ENCODE results near the gene SLC6A19.
A peak's percentile ranks its signal among the peaks of the same experiment; 100 is the strongest.

The SLC6A19 gene

DNA sequence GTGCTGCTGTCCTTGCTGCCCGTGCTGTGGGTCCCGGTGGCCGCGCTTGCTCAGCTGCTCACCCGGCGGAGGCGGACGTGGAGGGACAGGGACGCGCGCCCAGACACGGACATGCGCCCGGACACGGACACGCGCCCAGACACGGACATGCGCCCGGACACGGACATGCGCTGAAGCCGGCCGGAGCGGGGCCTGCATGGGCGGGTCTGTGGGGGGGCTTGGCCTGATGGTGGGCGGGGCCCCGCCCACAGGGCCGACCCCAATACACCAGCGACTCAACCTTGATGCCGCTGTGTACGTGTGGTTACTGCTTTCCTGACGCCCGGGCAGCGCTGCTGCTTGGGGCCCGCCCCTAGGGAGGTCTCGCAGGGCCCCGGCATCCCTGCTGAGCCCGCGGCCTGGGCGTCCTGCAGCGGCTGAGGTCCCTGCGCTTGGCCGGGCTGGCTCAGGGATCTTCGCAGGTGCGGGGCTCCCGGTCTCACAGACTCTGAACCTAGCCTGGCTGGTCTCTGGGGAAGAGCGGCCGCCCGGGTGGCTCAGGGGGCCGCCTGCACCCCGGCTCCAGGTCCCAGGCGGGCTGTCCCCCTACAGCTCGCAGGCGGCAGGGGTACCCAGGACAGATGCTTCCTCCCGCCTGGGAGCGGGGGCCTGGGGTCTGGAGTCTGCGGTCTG, 44.6 kb downstream of the SLC6A19 start:
- DNase-seq (ENCODE audit: low spot score) = no peak

GRCh38 chr5:1246711-1247431, 45.5 kb downstream of the SLC6A19 start:
- peak; percentile 34 for DNase-seq (ENCODE audit: low spot score)

GRCh38 chr5:1247811-1248210, 46.4 kb downstream of the SLC6A19 start:
- no peak for DNase-seq (ENCODE audit: low spot score)

DNA sequence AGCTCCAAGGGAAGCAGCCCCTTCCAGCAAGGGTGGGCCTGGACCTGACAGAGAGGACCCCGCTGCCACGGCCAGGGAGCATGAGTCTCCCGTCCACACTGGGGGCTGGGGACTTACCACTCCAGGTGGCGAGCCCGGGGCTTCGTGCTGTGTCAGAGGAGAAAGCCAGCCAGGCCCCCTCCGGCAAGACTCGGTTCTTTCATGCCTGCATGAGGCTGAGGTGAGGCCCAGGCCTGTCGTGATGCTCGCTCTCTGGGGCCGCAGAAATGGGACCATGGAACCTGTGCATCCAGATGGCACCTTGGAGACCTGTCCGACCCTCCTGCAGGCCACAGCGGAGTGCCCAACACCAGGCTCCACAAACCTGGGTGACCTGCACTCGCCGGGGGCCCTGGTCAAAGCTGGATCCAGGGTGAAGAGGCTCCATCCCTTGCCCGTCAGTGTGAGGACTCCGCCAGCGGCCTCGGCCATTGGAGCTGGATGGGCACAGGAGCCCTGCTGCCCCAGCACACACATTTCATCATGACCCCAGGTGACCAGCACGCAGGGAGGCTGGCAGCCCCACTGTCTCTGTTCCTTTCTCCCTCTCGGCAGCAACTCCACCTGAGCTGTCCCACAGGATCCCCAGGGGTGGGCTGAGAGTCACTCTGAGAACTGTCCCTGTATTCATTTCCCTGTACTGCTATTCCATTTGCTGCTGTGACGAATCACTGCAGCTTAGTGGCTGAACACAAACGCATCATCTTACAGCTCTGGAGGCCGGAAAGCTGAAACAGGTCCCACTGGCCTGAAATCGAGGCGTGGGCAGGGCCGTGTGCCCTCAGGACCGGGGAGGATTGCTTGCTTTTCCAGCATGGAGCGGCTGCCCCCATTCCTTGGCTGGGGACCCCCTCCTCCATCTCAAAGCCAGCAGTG, 48.2 kb downstream of the SLC6A19 start:
- DNase-seq (ENCODE audit: low spot score) = no peak

DNA sequence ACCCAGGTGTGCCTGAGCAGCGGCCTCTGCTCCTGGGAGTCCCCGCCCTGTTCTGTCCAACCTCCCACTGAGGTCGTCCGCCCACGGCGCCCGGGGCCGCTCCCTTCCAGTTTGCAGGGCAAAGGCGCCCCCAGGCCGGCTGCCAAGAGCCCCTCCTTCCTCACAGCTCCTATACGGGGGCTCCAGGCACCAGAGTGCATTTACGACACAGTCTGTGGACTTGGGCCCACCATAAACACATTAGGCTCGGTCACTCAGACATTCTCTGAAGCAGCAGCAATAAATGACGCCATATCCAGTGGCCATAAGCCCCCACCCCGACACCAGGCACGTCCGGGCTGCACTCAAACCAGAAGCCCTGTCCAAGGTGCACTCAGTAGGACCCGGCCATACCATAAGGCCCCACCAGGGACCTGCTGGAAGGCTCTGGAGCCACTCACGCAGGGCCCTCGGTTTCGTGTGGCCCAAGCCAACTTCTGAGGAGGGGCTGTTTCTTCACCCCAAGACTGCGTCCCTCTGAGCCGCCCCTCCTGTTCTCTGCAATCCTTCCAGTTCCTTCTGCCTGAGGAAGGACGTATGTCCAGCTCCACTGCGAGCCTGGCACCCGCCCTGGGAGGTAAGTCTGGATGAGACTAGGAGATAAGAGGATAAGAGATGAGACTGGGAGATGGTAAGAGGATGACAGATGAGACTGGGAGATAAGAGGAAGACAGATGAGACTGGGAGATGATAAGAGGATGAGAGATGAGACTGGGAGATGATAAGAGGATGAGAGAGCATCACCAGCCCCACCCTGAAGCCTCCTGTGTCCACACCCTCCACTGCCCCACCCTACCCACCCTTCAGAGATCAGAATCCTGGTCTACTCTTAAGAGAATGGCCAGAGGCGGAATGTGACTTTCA, 50.5 kb downstream of the SLC6A19 start:
- DNase-seq (ENCODE audit: low spot score) = no peak

- no peak for DNase-seq (ENCODE audit: low spot score)
Observed at GRCh38 chr5:1252681-1253080, 51.3 kb downstream of the SLC6A19 start.

GRCh38 chr5:1253456-1254105, 52.2 kb downstream of the SLC6A19 start:
- no peak for DNase-seq (ENCODE audit: low spot score)

- no peak for DNase-seq (ENCODE audit: low spot score)
Observed at GRCh38 chr5:1254196-1254595, 52.8 kb downstream of the SLC6A19 start.

DNA sequence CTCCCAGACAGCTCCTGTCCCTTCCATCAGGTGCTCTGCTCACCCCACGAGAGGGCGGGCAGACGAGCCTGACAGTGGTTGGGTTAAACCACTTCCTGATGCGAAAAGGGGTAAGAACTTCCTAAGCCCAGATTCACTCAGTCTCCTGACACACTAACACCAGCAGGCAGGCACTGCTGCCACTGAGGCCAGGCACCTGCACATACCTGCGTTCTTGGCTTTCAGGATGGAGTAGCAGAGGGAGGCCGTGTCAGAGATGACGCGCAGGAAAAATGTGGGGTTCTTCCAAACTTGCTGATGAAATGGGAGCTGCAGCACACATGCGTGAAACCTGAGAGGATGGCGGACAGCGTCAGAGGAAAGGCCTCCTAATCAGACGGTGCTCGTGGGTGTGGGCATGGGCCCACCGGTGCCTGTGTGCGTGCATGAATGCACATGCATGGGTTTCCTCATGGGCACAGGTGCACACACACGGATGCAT, 53.7 kb downstream of the SLC6A19 start:
- DNase-seq (ENCODE audit: low spot score) = no peak

DNA sequence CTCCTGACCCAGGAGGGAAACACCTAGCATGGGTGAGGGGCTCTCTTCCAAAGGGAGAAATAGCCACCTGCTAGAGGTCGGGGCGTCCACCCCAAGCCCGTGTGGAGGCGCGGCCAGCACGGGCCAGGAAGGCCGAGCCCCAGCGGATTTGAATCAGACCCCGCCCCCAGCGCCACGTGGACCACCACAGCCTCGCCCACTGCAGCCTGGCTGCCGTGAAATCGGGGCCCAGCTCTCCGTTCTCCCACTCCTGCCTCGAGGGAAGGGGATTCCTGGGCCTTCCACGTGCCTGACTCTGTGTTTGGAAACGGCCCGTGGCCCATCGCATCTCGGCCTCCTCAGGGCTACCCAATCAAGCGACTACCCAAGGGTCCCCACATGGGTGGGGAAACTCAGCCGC, 55.4 kb downstream of the SLC6A19 start:
- DNase-seq (ENCODE audit: low spot score) = no peak

- DNase-seq (ENCODE audit: low spot score) = no peak
Observed at GRCh38 chr5:1257363-1257762, 56.0 kb downstream of the SLC6A19 start.

GRCh38 chr5:1257841-1258240, 56.4 kb downstream of the SLC6A19 start:
- DNase-seq (ENCODE audit: low spot score) = no peak

DNA sequence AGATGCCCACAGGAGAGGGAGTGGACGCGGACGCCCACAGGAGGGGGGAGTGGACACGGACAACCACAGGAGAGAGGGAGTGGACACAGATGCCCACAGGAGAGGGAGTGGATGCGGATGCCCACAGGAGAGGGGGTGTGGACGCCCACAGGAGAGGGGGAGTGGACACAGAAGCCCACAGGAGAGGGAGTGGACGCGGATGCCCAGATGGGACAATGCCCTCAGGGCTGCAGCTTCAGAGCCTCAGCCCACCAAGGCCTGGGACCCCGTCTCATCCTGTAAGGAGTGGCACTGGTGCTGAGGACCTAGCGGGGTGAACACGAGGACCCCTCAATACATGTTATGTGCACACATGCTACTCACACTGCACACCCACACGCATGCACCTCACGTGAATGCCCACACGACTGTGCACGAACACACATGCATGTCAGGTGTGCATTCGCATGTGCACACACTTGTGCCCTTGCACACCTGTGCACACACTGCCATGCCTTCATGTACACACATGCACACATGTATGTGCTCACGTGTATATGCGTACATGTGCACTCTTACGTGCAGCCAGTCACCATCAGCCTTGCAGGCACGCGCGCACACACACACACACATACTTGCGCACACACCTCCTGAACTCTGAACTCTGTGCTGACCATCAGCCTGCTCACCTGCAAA, 58.5 kb downstream of the SLC6A19 start:
- no peak for DNase-seq (ENCODE audit: low spot score)

GRCh38 chr5:1261643-1262042, 60.2 kb downstream of the SLC6A19 start:
- DNase-seq (ENCODE audit: low spot score) = no peak

GRCh38 chr5:1262381-1262780, 61.0 kb downstream of the SLC6A19 start:
- no peak for DNase-seq (ENCODE audit: low spot score)

- DNase-seq (ENCODE audit: low spot score) = no peak
Observed at GRCh38 chr5:1264211-1264610, 62.8 kb downstream of the SLC6A19 start.

GRCh38 chr5:1265026-1265425, 63.6 kb downstream of the SLC6A19 start:
- no peak for DNase-seq (ENCODE audit: low spot score)

GRCh38 chr5:1265461-1266455, 64.4 kb downstream of the SLC6A19 start:
- no peak for DNase-seq (ENCODE audit: low spot score)

DNA sequence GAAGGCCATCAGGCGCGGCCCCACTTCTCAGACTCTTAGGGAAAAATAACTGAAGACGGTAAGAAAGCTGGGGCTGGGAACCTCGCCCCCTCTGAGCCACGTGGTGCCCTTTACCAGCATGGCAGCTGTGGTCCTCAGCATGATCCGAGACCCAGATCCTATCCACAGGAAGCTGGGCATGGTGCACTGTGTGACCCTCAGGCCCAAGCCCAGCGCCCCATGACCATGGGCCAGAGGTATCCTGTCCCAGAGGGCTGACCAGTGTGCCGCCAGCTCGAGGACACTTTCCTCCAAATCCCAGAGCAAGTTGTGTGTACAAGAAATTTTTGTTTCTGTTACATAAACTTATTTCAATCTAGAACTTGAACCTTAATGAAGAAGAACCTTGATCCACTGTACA, 65.4 kb downstream of the SLC6A19 start:
- no peak for DNase-seq (ENCODE audit: low spot score)
